GM21619 (cell line): ENCODE data around the gene GABRG3.

Experiments
- ATAC-seq: cut with Tn5 transposase; IDR thresholded peaks from one replicate; pipeline ENCODE4 v1.9.1; 2021; ENCODE audit not compliant: unreplicated experiment

The GABRG3 gene

GRCh38 chr15:27456807-27457206 lies 485.8 kb downstream of the GABRG3 start:
- ATAC-seq = no peak

DNA sequence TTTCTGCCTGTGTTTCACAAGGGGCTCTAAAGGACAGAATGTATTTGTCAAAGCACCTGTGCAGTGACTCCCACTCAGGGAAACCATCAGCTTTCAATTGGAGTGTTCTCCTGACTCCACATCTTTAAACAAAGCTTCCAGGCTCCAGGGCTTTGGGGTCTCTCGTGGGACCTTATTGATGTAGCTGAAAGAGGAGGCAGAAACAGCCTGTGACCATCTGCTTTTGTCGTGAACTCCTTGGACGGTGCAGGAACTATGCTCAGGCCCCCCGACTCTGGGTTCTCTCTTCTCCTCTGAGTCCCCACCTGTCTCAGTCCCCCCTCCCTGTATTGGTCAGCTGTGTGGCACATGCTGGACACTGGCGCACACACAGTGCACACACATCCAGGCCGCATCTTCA lies 486.8 kb downstream of the GABRG3 start:
- no peak for ATAC-seq

DNA sequence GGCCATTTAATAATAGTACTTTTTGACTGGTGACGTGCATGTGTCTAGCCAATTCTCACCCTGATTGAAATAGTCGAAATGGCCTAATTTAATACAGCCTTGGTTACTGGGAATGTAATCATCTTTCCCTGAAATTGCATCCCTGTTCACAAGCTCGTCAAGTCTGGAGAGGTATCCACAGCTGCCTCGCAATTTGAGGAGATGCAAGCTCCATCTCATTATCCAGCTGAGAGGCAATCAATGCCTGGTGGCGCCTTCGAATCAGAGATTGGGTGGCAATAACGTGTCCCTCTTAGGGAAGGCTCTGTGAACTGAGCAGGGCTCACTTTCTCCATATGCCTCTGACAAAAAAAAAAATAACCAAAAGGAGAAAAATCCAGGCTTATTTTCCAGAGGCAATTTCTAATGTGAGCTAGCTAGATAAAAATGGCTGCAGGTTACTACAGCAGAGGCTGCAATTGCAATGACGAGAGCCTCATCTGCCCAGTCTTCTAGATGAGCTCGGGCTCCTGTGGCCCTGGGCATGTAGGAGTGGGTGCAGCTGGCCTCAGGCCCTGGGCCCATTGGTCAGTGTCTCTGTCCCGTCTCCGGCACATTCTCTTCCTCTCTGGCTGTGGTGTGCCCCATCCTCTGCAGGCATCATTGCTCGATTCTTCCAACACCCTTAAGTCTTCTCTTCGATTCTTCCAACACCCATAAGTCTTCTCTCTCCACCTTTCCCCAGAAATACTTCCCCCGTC lies 487.5 kb downstream of the GABRG3 start:
- no peak for ATAC-seq

- ATAC-seq = no peak
Observed at GRCh38 chr15:27459836-27460235, 488.9 kb downstream of the GABRG3 start.

DNA sequence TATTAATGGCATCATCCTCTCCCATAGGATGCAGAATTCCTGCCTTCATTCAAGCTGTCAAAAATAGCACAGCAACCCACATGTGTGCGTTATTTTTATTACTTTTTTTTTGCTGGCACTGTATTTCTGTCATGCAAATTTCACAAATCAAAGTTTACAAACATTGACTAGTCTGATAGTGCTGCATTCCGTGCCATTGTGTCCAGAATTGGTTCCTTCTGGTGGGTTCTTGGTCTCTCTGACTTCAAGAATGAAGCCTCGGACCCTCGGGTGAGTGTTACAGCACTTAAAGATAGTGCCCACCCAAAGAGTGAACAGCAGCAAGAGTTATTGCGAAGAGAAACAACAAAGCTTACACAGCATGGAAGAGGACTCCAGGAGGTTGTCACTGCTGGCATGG lies 490.2 kb downstream of the GABRG3 start:
- ATAC-seq = no peak

GRCh38 chr15:27463525-27464088 lies 492.6 kb downstream of the GABRG3 start:
- ATAC-seq = no peak

- no peak for ATAC-seq
Observed at GRCh38 chr15:27464941-27465612, 494.1 kb downstream of the GABRG3 start.

DNA sequence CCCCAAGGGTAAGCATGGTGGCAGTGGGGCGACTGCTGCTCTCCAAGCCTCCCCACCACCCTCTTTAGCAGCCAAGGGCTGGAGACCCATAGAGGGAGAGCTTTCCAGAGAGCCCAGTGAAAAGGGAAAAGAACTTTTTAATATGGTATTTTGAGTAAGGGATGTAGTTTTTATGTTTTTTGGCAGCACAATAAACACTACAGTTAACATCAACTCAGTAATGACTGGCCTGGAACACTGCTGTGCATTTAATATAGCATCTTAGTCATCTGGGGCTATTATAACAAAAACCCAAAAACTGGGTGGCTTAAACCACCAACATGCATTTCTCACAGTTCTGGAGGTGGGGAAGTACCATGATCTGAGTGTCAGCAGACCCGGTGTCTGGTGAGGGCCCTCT lies 495.8 kb downstream of the GABRG3 start:
- ATAC-seq = no peak

- ATAC-seq = no peak
Observed at GRCh38 chr15:27468151-27468591, 497.2 kb downstream of the GABRG3 start.

DNA sequence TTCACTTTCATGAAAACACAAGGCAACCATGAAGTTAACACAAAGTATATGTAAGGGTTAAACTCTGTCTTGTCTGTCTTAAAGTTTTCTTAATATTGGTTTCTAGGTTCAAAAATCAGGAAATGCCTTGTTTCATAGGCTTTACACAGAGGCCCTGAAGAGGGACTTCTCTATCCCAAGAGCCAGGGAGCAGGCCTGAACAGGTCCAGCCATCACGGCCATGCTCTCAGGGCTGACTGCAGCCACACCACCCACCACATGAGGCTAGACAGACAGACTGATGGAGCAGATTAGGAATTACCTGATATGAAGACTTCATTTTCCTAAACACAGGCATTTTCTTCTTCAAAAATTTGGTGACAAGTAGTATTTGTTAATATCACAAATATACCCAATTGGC lies 502.9 kb downstream of the GABRG3 start:
- no peak for ATAC-seq

DNA sequence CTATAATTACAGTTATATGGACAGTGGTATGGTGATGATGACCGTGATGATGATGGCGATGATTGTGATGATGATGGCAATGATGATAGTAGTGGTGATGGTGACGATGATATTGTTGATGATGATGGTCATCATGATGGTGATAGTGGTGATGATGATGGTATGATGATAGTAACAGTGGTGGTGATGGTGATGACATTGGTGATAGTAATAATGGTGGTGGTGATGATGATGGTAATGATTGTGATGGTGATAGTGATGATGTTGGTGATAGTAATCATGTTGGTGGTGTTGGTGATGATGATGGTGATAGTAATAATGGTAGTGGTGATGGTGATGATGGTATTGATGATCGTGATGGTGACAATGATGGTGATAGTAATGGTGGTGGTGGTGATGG lies 504.4 kb downstream of the GABRG3 start:
- ATAC-seq = no peak

DNA sequence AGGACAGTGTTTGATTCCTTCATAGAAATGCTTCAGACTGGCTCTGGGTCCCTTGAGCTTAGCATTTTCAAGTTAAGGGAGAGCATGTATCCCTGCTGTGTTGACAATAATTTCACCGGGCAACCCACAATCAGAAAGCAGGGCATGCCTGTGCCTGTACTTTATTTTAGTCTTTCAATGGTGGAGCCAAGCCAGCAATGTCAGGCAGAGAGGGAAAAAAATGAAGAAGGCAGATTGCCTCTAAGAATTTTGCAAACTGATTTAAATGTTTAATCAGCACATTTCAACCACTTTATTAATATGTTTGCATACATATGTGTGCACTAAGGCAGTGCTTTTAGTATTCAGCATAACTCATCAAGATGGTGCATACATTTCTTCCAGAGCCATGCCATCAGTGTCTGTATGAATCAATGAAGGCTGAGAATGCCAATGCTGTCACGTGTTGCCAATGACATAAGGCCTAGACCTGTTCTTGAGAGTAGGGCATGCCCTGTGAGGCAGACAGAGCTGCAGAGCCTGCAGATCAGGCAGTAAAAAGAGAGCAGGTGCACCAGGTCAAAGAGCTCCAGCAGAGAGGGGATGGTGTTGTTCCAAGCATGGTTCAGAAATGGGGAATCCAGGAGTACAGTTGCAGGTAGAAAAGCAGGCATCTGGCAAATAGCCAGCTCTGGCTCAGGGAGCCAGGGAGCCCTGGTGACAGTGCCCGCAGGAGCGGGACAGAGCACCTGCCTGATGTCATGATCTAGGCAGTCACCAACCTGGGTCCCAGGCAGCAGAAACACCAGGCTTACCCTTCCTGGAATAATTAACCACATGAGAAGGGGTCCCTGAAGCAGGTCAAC lies 508.5 kb downstream of the GABRG3 start:
- ATAC-seq = no peak

DNA sequence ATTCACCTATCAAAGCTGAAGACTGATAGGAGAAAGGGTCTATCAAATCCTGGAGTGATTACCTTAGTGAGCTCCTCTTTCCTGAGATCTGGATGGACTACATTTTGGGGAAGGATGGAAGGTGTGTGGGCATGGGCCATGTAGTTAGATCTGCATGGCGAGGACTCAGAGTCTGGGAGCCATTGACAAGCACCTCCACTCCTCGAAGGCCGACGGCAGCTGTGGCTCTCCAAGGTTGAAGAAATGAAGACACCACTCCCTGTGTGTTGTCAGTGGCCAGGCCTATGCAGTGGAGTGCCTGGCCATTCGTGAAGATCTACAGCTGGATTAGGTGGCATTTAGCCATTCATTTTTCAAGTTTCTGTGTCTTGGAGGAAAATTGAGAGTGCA lies 509.2 kb downstream of the GABRG3 start:
- no peak for ATAC-seq

- no peak for ATAC-seq
Observed at GRCh38 chr15:27480642-27481041, 509.7 kb downstream of the GABRG3 start.

- ATAC-seq = no peak
Observed at GRCh38 chr15:27481768-27482167, 510.8 kb downstream of the GABRG3 start.

- ATAC-seq = no peak
Observed at GRCh38 chr15:27482287-27482686, 511.3 kb downstream of the GABRG3 start.

DNA sequence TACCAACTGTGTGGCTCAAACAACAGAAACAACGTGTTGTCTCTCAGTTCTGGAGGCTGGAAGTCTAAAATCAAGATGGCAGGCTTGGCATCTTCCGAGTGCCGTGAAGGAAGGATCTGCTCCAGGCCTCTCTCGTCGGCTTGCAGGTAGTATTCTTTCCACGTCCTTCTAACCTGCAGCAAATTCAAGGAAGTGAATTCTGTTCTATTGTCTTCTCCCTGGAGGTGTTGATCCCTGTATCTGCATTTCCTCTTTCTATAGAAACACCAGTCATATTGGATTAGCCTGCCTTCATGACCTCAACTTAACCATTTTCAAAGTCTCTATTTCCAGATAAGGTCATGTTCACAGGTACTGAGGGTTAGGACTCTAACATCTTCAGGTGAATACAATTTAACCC lies 512.1 kb downstream of the GABRG3 start:
- ATAC-seq = no peak

GRCh38 chr15:27485265-27485664 lies 514.3 kb downstream of the GABRG3 start:
- no peak for ATAC-seq

DNA sequence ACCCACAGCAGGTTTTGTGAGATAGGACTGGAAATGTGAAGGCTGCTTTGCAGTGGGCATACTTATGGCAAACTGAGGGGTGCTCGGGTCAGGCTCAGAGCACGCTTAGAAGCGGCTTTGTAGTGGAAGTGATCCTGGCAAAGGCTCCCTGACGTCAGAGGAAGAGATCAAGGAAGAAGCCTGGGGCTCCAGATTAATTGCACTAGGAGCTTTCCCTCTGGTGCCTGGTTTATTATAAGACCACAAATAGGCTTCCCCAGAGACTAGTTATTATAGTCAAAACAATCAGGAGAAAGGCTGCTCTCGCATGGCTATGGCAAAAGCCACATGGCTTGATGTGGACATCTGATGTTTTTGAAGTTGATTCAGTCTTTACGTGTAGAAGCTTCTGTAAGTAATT lies 515.1 kb downstream of the GABRG3 start:
- ATAC-seq = no peak

DNA sequence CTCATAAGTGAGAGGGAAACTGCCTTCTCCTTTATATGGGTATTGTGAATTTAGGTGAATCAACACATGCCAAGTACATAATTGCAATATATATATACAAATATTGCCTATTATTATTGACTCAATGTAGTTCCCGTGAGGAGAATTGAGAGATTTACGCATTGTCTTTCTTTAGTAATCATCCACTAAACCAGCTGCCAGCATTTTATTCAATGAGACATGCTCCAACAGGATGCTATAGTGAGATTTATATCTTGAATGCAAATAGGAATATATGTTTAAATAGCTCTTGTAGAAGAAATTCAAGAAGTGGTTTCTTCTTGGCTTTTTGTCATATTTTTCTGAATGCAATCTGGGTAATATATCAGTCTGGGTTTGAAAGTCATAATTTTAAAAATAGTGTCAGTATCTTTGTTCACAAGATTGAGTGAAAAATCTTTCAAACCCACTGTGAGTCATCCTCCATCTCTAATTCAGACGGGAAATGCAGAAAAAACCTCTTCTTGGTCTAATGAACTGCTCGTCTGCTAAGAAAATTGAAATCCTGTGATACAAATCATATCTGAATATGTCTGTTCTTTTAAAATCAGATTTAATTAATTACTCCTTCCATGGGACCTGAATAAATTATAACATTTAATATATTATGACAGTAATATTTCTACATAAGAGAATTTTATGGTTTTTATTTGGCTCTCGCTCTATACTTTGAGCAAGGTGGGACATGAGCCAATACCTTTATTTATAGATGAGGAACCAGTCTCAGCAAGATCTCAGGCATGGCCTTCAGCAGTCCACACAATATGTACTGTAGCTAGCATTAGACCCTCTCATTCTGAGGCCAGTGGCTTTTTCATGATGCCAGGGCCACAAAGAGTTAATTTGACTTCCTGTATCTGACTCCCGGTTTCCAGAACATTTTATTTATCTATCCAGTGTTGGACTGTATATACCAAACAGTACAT lies 516.0 kb downstream of the GABRG3 start:
- no peak for ATAC-seq
